Measurements from ENCODE around the gene ITGAX.

ITGAX gene

GRCh38 chr16:31376705-31377104 is 21.7 kb downstream of the ITGAX start:
- DNase-seq: no peak

DNA sequence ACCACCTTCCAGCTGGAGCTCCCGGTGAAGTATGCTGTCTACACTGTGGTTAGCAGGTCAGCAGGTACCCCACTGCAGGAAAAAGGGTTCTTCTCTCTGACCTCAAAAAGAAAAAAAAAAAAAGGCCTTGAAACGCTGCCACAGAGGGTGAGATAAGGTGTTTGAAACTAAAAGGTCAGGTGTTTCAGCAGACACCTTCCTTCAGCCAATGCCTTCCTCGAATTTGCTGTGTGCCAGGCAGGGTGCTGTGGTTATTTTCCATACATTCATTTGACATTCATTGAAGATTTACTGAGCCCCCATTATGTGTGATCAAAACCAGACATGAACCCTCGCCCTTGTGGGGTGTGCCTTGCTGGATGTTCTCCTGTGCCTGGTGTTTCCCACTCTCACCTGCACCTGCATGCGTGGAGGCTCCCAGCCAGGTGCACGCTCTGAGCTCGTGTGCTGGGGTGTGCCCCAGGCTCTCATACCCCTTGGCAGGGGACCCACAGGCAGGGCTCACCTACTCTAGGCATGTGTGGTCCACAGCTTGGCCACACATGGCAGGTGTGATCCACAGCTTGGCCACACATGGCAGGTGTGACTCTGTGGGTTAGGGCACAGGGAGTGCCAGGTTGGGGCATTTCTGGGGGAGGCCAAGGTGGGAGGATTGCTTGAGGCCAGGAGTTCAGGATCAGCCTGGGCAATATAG is 22.4 kb downstream of the ITGAX start:
- DNase-seq: no peak

- DNase-seq: no peak
These were observed 25.2 kb downstream of the ITGAX start for GRCh38 chr16:31380201-31380600.

DNA sequence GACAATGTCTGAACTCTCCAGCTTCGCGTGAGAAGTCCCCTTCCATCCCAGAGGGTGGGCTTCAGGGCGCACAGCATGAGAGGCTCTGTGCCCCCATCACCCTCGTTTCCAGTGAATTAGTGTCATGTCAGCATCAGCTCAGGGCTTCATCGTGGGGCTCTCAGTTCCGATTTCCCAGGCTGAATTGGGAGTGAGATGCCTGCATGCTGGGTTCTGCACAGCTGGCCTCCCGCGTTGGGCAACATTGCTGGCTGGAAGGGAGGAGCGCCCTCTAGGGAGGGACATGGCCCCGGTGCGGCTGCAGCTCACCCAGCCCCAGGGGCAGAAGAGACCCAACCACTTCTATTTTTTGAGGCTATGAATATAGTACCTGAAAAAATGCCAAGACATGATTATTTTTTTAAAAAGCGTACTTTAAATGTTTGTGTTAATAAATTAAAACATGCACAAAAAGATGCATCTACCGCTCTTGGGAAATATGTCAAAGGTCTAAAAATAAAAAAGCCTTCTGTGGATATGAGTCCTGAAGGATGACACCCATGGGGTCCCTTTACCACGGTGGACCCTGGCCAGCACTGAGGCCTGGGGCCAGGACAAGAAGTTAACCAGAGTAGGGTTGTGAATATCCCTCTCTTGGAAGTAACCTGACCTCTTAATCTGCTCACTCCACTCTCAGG is 27.6 kb downstream of the ITGAX start:
- DNase-seq: peak; percentile 38 to 70

DNA sequence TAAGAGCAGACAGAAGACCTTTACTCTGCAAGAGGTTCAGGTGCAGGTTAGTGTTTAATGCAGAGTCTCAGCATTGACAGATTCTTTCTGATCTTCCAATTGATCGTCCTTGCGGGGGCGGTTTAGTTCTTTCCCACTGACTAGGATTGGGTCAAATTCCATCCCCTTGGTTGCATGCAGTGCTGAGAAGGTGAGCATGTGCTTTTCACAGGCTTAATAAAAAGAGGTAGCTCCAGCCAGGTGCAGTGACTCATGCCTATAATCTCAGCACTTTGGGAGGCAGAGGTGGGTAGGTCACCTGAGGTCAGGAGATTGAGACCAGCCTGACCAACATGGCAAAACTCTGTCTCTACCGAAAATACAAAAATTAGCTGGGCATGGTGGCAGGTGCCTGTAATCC is 30.7 kb downstream of the ITGAX start:
- no peak for DNase-seq

- DNase-seq: peak; percentile 80 to 95
These were observed 31.4 kb downstream of the ITGAX start for GRCh38 chr16:31386157-31386984.

DNA sequence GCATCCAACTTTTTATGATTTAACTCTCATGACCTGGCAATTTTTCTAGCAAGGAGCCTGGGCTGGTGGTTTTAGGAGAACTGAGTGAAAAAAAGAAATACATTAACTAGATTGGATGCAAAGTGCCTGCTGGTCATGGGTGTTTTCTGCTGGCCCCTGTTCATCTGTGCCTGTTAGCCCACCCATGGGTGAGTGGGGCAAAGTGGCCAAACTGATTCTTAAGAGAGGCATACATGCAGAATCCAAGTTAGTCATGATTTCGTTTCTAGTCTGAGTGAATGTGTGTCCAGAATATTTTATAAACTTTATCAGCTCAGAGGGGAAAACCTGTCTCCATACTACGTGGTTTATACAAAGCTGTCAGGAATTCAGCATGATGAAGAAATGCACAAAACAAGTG is 33.6 kb downstream of the ITGAX start:
- DNase-seq: no peak

GRCh38 chr16:31390504-31391041 is 35.6 kb downstream of the ITGAX start:
- no peak for DNase-seq

DNA sequence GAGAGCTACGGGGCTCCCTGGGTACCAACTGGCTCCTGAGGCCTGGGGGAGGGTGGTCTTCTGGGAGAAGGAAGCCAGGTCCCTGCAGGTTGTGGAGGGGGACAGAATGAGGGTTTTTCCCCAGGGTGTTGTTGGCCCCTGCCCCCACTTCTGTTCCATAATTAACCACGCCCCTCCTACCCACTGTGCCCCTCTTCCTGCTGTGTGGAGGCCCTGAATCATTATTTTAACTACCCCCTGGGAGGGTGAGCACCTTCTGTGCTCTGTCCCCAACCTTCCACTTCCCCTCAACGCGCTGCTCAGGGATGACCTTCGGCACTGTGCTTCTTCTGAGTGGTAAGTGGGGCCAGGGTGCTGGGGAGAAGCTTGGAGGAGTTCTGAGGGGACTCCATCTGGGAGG is 38.1 kb downstream of the ITGAX start, which contains the start of gene ITGAD:
Gene ITGAD (plus strand): TSS at position 280 of the 400 bp plus-strand sequence. CDS start 26 bp downstream, at position 306.
- DNase-seq: no peak

DNA sequence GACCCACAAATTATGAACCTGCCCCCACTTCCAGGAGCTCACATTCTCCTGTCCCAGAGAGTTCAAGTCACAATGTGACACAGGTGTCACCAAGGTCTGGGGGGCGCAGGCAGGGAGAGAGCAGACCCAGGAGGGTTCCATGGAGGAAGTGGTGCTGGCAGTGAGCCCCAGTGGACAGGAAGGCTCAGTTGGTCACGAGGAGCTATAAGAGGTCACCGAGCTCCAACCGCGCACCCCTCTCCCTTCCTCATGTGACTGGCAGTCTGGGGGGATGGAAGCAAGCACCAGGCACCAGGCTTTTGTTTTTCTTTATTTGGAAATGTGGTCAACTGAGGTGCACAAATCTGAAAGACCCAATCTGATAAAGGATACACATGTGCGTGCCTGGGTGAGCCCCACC is 40.7 kb downstream of the ITGAX start:
- DNase-seq: peak in 1 of 2 donors; percentile 31

- DNase-seq: peak; percentile 77 to 79
These were observed 42.2 kb downstream of the ITGAX start for GRCh38 chr16:31397096-31397660.

DNA sequence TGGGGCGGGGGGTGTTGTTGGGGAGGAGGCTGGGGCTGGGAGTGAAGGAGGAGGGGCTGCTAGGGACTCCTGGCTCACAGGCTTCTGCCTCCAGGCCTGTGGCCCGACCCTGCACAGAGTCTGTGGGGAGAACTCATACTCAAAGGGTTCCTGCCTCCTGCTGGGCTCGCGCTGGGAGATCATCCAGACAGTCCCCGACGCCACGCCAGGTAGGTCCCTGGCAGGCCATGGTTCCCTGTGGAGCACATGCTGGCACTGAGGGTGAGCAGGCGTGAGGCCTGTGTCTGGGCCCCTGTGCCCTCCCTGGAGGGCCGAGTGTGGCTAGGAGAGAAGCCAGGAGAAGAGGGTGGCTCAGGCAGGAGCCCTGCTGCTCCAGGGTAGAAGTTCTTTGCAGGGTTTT is 42.7 kb downstream of the ITGAX start:
- no peak for DNase-seq

- DNase-seq: peak in 1 of 2 donors; percentile 25
These were observed 45.2 kb downstream of the ITGAX start for GRCh38 chr16:31400191-31400590.

DNA sequence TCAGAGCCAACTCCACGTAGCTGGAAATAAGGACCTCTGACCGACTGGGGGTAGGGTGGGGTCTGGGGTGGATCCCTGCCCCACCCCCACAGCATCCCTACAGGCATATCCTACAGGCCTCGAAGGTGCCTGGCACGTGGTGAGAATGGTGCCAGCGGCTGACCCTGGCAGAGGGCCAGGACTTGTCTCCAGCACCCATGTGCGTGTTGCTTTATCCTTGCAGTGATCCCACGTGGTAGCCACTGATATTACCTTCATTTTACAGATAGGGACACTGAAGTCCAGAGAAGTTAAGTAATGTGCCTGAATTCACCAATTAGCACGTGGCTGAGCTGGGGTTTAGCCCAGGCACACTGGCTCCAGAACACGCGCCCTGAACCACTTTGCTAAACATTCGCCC is 46.5 kb downstream of the ITGAX start:
- DNase-seq: no peak

GRCh38 chr16:31402687-31403086 is 47.7 kb downstream of the ITGAX start:
- DNase-seq: no peak

GRCh38 chr16:31403590-31404352 is 48.8 kb downstream of the ITGAX start:
- no peak for DNase-seq

DNA sequence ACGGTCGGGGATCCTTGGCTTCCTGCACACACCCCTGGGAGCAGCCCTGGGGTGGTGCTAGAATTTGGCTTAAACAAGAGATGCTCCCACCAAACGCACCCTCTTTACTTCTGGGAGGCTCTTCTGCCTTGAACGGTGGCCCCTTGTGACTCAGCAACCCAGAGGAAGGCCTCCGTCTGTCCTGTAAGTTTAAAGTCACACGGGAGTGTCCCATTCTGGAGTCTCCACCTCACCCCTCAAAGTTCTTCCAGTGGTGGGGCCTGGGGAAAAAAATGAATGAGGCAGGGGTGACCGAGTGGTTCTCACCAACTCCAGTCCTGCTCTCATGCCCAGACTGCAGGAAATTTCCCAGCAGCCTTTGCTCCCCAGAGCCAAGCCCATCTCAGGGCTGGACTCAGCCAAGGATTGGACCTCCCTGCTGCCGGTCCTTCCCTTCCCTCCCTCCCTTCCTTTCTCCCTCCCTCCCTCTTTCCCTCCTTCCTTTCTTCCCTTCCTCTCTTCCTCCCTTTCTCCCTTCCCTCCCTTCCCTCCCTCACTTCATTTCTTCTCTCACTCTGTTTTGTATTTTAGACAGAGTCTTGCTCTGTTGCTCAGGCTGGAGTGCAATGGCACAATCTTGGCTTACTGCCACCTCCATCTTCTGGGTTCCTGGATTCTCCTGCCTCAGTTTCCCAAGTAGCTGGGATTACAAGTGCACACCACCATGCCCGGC is 49.5 kb downstream of the ITGAX start:
- DNase-seq: no peak

GRCh38 chr16:31407406-31407805 is 52.4 kb downstream of the ITGAX start:
- DNase-seq: no peak

- DNase-seq: no peak
These were observed 54.5 kb downstream of the ITGAX start for GRCh38 chr16:31409433-31409832.

GRCh38 chr16:31410082-31410481 is 55.1 kb downstream of the ITGAX start:
- DNase-seq: no peak

- DNase-seq: no peak
These were observed 56.3 kb downstream of the ITGAX start for GRCh38 chr16:31411024-31411844.

Measured in inflammatory macrophage treated with lipopolysaccharide for 1 hour (primary cell).